ENCODE data around the gene TIMP2.

GRCh38 chr17:78969865-78970264 is 44.7 kb upstream of the TIMP2 start:
- TF ChIP-seq TAF1 (IDR thresholded peaks at IDR 0.05; ENCODE audit: borderline replicate concordance, insufficient read depth, low read length) (no peak), POLR2AphosphoS5 (IDR thresholded peaks at IDR 0.05; ENCODE audit: low read depth, low read length) (no peak), SIN3A (IDR thresholded peaks at IDR 0.05; ENCODE audit: borderline replicate concordance, insufficient read depth, low read length) (no peak)
- TF ChIP-seq, protein P1, sequence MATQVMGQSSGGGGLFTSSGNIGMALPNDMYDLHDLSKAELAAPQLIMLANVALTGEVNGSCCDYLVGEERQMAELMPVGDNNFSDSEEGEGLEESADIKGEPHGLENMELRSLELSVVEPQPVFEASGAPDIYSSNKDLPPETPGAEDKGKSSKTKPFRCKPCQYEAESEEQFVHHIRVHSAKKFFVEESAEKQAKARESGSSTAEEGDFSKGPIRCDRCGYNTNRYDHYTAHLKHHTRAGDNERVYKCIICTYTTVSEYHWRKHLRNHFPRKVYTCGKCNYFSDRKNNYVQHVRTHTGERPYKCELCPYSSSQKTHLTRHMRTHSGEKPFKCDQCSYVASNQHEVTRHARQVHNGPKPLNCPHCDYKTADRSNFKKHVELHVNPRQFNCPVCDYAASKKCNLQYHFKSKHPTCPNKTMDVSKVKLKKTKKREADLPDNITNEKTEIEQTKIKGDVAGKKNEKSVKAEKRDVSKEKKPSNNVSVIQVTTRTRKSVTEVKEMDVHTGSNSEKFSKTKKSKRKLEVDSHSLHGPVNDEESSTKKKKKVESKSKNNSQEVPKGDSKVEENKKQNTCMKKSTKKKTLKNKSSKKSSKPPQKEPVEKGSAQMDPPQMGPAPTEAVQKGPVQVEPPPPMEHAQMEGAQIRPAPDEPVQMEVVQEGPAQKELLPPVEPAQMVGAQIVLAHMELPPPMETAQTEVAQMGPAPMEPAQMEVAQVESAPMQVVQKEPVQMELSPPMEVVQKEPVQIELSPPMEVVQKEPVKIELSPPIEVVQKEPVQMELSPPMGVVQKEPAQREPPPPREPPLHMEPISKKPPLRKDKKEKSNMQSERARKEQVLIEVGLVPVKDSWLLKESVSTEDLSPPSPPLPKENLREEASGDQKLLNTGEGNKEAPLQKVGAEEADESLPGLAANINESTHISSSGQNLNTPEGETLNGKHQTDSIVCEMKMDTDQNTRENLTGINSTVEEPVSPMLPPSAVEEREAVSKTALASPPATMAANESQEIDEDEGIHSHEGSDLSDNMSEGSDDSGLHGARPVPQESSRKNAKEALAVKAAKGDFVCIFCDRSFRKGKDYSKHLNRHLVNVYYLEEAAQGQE (IDR thresholded peaks at IDR 0.05; ENCODE audit: insufficient read depth in 1 of 2, low read depth in 2 of 2, low read length in 2 of 2) = no peak
